Activated CD4-positive, alpha-beta T cell treated with anti-CD3 and anti-CD28 coated beads for 48 hours (primary cell): ENCODE results near the gene GBA3.

Experiments used
- DNase-seq: peaks from one replicate; pipeline ENCODE4 v3.0.0-alpha.2; 2020

The GBA3 gene

DNA sequence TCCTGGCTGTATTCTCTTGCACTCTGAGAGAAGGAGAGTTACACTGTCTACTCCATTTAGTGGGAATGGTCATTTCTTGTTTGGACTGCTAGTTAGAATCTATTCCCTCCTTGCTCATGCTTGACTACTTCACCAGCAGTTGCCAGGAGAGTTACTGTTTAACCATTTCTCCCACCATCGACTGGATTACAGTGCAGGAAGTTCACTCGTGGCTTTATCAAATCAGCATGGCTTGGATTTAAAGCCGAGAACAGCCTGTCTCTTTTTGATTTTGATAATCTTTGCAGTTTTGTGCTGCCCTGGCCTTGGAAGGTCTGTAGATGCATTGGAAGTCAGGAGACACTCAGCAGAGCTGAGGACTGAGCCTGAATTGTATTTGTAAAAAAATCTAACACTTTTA, 3.2 kb downstream of the GBA3 start:
- DNase-seq = no peak

DNA sequence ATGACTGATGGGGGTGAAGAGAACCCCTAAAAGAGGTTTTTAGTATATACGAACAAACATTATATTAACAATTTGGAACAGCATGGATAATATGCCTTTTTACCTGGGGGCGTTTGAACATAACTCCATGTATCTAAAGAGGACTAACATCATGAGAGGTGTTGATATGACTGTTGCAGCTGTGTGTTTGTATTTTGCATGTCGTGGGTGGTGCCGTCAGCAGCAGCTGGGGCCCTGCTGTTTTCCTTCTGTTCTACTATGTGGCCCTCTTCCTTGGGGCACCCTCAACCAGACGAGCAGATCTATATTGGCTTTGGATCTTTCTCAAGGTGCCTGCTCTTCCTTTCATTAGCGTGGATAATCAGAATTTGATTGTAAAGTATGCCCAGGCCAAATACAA, 11.2 kb downstream of the GBA3 start:
- no peak for DNase-seq

DNA sequence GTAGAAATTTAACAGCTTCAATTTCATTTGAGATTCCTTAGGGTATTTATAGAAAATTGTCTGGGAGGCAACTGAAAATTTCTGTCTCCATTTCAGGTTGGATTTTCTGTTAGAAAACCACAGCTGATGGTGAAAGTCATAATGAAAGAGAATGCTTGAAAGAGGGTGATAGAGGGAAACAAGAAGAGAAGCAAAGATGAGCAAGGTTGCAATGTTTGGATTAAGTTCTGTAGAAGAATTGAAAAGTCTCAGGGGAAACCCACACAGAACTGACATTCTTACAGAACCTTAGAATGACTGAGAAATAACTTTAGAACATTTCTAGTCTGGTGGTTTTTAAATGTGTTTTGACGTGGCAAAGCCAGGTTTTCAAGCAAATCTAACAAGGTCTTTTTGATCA, 14.7 kb downstream of the GBA3 start:
- DNase-seq = no peak

DNA sequence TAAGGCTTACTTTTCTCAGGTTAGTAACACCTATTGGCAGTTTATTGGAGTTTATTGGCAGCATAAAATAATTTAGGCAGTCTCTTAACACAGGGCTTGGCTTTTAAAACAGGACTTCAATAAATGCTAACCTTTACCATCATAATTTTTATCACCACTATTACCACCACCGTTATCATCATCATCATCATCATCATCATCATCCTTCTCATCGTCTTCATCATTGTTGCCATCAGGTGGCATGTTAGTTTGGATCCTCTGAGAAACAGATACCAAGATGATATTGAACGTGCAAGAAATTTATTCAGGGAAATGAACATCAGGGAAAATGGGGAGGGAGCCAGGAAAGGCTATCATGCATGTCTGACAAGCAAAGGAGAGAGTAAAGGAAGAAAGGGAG, 16.2 kb downstream of the GBA3 start:
- no peak for DNase-seq

DNA sequence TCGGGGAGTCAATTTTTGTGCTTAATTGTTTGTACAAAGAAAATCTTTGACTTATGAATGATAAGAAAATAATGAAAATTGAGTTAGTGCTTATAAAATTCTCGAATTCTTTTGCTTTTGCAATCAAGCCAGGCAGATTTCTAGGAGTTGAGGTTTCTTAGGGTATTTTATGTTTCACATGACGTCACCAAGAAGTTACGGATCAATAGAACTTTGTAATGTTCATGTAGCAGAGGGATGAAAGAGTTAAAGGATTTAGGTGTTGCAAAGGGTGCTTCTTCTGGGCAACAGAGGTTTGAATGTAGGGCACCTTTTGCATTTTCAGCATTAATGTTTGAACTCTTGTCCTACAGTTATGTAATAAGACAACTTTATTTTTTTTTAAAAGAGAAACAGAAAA, 19.4 kb downstream of the GBA3 start:
- no peak for DNase-seq

DNA sequence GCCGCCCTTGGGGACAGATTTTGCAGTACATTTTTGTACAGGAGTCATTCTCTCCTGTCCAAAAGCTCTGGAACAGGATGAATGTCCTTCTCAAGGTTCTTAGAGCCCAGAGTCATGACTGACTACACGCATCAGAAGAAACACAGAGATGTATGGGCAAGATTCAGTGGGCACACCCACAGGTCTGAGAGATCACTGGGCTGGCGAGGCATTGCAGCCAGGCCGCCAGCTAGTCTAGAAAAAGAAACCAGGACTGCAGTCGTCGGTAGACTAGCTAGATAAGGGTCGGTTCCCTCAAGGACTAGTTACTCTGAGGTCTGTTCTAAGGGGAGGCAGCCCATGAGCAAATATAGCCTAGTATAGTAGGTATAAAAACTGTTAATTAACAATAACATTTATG, 19.8 kb downstream of the GBA3 start:
- DNase-seq = no peak

DNA sequence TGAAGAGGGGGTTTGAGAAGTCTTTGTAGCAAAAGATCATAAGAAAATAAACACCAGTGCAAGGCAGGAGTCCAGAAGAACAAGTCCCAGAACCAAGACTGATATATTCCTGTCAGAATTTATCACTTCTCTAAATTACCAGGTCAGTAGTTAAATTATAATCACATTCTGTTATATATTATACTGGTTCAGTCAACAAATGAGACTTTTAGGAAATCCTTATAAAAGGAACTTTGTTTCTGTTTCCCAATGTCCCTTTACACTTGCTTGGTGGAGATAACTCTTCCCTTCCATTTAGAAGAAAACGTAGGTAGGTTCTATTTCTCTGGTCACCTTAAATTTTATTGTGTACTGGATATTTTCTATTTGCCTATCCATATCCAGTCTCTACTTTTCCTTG, 21.1 kb downstream of the GBA3 start:
- DNase-seq = no peak

DNA sequence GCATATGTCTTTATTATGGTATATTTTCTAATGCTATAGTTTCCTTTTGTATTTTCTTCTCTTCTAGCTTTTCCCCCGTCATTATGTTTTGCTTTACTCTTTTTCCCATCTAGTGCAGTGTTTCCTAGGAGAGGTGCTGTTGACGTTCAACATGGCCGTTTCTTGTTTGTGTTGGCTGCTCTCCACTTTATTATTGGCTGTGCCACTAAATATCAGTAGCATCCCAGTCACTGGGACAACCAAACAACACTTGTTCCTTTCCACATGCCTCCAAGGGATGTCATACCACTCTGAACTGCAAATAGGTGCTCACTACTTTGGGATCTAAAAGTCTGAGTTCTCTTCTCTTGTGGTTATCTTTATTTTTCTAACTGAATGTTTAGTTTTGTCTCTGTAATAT, 26.5 kb downstream of the GBA3 start:
- DNase-seq = no peak

DNA sequence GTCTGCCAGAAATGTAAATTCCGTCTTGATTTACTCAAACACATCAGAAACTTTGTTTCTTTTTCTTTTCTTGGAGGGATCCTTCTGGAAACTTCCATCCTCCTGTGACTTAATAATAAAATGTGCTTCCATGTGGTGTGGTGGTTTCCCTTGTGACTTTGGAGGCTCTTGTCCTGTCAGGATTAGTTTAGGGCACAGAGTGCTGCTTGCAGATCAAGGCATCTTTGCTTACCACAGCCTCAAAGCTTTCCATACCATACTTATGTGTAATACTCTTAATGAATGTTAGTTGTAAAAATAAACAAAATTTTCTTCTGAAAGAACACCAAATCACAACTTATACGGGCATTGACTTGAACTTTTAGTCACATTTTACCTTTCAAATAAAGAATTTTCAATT, 27.4 kb downstream of the GBA3 start:
- DNase-seq = no peak

DNA sequence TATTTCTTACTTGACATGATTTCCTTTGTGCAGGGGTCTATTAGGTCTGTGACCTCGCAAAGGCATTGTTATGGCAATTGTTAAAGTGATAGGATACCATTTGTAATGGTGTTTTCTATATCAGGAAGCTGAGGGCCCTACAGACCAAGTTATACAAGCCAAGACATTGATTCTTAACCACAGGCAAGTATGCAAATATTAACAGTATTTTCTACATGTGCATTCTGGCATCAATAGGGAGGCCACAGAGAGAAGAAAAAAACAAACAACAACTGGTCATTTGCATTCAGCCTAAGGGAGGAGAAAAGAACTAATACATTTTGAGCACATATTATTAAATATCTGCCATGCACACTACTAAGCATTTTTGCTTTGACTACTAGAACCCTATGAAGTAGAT, 28.5 kb downstream of the GBA3 start:
- DNase-seq = no peak

DNA sequence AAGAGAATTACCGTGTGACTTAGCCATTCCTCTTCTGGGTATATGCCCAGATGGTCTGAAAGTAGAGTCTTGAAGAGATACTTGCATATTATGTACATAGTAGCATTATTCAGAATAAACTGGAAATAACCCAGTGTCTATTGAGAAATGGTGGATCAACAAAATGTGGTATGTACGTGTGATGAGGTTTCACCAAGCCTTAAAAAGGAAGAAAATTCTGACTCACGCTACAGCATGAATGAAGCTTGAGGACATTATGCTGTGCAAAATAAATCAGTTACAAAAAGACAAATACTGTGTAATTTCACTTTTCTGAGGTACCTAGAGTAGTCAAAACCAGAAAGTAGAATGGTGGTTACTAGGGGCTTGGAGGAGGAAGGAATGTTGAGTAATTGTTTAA, 37.3 kb downstream of the GBA3 start:
- DNase-seq = no peak

DNA sequence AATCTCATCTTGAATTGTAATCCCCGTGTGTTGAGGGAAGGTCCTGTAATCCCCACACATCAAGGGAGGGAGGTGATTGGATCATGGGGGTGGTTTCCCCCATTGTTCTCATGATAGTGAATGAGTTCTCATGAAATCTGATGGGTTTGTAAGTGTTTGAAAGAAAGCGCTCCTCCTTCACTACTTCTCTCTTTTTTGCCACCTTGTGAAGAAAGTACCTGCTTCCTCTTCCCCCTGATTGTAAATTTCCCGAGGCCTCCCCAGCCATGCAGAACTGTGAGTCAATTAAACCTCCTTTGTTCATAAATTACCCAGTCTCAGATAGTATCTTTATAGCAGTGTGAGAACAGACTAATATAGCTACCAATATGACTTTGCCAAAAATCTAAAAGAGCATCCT, 41.1 kb downstream of the GBA3 start:
- DNase-seq = no peak

DNA sequence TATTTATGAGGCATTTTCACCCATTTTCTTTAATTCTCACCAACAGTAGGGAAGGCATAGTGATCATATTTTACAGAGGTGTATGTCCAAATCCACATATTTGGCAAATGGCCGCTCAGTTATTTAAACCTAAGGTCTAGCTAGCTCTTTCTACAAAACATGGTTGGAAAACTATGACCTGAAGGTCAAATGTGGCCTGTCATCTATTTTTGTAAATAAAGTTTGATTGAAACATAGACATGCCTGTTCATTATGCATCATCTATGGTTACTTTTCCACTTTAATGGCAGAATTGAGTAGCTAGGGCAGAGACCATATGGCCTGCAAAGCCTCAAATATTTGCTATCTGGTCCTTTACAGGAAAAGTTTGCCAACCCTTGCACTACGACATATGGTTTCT, 44.2 kb downstream of the GBA3 start:
- no peak for DNase-seq

DNA sequence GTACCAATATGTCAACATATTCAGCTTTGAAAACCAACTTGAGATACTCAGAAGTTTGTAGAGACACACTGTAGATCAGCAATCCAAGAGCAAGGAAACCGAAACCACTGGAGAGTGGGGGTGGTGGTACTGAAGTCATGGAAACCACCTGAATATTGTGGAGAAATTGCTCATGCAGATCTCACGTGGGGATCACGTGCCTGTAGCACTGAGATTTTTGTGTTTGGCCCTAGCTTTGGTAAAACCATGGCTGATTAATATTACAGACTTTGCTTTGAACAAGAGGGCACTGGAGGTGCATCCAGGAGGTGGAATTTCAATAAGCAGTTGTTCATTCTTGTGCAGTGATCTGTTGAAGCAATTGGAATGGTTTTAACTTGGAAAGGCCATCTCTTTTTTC, 47.2 kb downstream of the GBA3 start:
- DNase-seq = no peak

DNA sequence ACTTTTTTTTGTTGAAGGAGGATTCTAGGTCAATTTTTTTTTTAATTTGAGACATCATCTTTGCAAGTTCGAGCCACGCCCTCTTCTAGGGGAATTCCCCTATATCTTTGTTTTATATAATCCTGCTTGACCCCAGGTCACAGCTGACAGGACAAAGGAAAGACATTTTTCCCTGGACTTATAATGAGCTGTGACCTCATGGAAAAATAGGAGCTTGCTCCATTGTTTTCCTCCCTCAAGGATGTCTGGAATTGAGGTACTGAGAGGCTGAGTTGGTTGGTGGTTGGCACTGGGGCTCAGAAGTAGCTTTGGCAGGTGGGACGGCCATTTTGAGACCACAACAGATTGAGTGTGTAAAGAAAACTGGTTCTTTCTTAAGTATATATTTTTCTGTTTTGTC, 49.0 kb downstream of the GBA3 start:
- no peak for DNase-seq

DNA sequence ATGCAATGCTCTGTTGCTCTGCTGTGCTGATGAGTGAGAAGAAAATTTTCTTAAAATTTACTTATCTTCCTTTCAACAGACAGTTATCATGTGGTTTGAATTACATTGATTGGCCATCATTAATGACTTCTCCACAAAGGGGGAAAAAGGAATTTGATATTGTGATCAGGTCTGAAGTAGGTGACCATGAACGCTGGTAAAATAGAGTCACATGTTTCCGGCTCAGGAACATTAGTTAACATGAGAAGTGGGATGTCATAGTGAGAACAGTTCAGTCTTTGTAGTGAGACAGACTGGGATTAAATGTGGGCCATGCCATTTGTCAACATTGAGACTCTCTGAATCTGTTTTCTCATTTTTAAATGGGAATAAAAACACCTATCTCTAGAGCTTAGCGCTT, 50.6 kb downstream of the GBA3 start:
- no peak for DNase-seq

DNA sequence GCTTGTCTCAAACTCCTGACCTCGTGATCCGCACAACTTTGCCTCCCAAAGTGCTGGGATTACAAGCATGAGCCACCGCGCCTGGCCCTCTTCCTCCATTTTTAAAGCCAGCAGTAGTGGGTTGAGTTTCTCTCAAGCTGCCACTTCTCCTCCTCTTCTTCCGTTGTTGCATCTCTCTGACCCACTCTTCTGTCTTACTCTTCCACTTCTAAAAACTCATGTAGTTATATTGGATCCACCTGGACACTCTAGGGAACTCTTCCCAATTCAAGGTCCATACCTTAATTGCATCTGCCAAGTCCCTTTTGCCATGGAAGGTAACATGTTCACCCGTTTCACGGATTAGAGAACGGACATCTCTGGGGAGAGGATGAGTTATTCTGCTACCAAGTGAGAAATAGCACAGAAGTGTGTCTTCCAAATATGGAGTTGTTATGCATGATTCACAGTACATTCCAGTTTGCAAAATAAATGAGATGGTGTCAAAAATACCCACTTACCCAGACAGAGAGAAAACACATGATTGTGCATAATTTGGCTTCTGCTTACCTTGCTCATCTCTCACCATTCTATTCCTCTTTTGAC, 51.8 kb downstream of the GBA3 start:
- no peak for DNase-seq

DNA sequence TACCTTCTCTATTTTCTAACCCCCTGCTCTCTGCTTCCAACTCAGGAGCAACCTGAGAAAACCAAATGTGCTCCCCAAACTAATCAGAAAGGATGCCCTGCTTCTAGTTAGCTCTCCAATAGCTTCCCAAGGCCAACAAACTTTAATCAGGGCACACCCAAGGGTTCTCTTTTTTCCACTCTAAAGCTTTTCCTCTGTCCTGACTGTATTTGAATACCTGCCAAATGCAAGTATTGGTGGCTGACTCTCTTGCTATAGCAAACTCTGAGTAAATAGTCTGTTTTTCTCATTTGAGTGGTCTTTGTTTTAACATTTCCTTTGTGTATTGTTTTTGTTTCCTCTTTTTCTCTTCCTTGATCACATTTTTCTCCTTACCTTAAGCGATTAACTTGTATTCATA, 52.5 kb downstream of the GBA3 start:
- DNase-seq = no peak

DNA sequence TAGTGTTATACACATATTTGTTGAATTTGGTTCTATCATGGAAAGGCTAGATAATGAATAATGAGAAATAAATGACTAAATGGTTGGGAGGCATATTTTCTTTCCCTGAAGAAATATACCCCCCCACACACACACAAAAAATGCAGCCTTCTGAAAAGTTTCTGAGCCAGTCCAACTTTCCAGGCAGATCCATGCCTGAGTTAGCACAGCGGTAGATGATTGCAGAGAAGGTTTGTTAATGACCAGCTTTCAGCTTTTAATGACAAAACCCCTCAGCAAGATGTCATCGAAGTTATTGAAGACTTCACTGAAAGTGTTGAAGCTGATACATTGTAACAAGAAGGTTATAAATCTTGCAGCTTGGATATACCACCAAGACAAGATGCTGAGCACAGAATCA, 61.4 kb downstream of the GBA3 start:
- no peak for DNase-seq

DNA sequence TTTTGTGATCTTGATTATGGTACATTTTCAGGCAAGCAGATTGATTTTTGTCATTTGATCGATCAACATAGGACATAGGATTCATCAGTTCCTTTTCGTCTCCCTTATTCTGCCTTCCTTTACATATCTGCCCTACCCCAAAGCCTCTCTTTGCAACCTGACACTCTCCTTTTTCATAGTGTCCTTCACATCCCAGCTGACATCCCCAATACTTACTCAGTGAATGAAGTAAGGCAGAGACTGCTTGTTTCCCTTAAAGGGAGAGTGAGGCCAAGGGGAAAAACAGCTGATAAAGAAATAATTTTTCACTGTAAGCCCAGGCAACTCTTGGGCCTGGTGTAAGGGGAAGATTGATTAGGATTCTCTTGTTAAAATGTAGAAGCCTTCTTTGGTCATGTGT, 69.8 kb downstream of the GBA3 start:
- DNase-seq = no peak

DNA sequence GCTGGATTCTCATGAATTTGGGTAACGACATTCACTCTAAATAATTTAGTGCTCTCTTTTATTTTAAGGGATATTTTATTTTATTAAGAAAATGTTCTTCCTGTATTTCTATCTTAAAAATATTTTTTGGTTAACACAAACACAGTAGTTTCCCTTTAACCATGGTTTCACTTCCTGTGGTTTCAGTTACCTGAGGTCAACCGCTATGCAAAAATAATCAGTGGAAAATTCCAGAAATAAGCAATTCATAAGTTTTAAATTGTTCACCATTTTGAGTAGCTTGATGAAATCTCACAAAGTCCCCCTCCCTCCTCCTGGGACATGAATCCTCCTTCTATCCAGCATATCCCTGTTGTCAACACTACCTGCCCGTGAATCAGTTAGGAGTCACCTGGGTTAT, 71.4 kb downstream of the GBA3 start:
- DNase-seq = no peak

DNA sequence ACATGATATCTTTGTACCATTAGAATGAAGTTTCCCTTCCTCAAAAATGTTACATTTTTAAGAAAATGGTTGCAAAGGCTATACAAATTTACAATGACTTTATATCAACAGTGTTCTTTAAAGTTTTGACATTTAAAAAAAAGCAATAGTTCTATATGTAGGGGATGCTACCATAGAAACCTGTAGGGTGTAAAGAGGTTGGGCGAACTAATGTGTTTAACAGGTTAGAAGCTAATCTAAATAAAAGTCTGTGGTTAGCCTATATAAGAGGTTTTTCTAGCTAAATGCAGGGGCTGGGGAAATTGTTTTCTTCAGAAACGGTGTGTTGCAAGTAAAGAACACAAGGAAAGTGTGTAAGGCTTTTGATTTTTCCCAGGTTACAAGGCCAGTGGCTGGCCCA, 73.3 kb downstream of the GBA3 start:
- no peak for DNase-seq

DNA sequence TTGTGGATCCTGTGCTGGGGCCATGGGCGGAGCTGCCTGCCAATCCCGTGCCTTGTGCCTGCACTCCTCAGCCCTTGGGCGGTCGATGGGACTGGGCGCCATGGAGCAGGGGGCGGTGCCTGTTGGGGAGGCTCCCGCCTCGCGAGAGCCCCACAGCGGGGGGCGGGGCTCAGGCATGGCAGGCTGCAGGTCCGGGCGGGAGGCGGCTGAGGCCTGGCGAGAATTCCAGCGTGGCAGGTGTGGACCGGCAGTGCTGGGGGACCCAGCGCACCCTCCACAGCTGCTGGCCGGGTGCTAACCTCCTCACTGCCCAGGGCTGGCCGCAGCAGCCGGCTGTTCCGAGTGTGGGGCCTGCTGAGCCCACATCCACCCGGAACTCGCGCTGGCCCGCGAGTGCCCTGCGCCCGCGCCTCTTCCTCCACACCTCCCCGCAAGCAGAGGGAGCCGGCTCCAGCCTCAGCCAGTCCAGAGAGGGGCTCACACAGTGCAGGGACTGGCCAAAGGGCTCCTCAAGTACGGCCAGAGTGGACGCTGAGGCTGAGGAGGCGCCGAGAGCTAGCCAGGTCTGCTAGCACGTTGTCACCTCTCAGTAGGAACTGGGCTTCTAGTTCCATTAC, 85.9 kb downstream of the GBA3 start:
- no peak for DNase-seq

DNA sequence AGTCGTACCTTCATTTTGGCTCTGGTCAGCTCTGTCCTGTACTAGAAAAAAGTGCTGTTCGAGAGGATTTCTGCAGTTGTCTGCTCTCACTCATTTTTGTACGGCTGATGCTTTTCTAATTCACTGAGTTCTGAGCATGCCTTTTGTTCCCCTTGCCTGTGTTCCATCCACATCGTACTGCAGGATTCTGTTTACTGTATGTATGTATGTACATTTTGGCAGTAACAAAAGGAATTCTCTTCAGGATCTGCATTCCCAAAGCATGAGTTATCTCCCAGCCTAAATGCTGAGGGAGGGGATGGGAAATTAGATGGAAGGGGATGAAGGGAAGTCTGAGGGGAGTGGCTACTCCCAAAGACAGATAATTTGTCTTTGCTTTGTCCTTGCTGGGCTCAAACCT, 87.6 kb downstream of the GBA3 start:
- DNase-seq = no peak

DNA sequence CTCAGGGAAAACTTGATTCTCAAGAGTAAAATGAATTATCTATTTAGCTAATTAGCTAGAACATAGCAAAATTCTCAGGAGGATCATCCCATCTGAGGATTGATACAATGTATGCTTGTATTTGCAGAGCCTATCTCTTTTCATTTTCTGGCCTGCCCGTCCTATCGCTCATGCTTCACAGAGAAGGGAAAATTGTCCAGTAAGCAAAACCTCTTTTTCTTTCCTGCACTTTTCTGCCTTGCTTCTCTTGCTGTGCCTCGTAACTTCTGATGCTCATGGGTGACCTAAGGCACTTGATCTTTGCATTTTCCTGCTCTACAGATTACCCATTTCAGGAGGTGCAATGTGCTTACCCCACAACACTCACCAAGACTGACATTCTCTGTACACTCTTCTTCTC, 88.1 kb downstream of the GBA3 start:
- DNase-seq = no peak
